Measurements from ENCODE around the gene MYO5A.

Gene MYO5A

DNA sequence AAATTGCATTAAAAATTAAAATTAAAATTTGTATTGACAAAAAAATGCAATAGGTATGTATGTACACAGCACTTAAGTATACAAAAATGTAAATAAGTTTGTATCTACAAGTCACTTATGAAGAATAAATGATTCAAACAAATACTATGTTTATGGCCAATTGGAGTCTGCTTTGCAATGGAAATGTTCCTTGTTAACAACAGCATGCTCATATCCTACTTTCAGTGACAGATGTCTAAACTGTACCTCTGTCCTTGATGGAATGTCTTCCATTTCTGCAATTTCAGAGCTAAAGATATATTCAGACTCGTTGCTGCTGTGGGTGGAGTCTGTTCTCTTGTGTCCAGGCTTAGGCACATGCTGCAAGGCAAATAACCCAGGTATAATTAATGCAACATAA lies 169.0 kb downstream of the MYO5A start:
- no peak for DNase-seq

DNA sequence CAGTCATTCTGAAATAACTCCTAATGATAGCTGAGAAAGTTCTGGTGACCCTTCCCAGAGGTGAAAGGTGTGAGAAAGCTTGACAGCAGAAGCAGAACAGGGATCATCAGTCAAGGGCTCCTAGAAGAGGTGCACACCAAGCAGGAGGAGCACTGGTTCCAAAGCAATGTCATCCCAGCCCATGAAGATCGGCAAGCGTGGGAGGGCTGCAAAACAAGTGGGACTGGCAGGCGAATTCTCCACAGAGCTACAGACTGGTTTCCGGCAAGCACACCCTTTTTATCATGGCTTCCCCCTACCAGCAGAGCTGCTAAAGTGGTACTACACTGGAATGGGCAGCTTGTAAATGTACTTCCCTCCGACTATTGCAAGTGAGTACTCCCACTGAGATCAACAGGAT lies 170.7 kb downstream of the MYO5A start:
- DNase-seq = no peak

DNA sequence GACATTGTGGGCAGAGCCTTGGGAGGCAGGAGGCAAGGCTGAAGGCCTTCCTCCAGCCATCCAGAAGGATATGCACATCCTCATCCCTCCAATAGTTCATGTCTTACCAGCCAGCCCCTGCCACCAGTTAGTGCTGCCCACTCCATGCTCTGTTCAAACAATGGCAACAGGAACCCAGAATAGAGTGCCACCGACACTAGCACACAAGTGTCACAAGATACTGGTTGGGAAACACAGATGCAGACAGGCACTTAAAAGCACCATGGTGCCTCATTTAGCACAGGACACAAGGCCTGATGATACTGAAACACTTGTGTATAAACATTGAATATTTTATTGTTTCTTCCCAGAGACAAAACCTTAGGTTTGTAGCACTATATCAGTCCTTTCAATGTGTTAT lies 176.6 kb downstream of the MYO5A start:
- DNase-seq = no peak

DNA sequence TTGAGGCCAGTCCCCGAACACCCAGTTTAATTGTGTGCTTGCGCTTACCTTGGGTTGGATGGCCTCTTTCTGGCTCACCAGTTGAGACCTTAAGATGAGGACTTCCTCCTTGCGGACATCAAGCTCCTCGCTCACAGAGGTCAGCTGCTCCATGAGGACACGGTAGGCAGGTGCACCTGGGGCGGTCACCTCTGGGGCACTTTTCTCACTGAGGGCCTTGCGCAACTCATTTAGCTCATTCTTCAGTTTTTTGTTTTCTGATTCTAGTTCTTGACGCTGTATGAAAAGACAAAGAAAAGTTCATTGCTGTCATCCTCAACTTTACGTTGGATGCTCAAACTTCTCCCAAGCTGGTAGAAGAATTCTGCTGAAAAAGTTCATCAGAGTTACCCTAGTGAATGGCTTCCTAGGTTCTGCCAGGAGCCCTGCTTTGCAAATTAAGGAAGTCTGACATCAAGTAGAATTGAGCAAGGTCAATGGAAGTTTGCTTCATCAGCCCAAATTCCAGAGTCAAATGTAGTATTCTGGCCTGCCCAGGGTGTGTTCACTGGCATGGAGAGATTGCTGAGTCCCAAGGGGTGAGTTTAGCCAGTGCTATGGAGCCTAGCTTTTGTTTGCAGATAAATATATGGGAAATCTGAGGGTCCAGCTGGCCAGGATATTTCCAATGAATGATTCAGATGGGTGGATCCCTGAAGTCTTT lies 177.3 kb downstream of the MYO5A start:
- DNase-seq = no peak

DNA sequence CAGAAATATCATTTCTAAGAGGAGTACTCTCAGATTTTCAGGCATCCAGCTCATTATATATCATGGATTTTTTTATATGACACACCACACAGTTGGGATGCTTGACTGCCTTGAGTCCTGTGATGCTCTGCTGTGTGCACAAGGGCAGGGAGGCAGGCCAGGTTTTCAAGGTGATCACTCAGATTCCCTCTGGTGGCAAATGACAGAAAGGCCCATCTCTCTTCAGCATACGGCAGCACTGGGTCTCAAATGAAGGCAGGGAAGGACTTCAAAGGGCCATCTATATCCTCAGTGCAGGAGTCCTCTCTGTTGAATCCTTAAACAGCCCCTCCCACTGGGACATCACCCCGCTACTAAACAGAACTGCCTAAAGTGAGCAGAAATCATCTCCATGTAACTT lies 178.3 kb downstream of the MYO5A start:
- no peak for DNase-seq

DNA sequence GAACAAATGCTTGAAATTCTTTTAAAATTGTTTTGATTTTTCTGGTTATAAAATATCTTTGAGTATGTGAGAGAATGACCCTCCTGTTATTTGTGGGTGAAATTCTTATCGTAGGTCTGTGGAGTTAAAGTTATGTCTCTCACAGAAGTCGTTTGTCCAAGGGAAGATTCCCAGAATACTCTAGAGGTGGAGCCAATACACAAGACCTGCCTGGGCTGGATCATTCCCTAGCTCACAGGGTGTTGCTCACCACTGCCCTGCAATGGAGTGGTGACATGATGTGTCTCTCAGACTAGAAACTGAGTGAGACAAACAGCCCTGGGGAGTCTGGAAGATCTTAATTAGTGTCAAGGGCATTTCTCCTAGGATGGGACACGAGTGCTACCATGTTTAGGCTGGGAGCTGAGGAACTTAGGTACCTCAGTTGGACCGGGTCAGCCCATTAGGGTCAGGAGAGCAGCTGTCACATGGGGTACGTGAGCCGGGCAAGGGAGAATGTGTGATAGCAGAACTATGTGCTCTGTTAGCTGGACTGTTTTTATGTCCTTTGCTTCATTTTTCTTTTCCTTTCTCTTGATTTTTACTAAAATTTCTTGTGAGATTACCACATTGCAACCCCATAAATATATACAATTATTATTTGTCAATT lies 179.5 kb downstream of the MYO5A start:
- DNase-seq = no peak

DNA sequence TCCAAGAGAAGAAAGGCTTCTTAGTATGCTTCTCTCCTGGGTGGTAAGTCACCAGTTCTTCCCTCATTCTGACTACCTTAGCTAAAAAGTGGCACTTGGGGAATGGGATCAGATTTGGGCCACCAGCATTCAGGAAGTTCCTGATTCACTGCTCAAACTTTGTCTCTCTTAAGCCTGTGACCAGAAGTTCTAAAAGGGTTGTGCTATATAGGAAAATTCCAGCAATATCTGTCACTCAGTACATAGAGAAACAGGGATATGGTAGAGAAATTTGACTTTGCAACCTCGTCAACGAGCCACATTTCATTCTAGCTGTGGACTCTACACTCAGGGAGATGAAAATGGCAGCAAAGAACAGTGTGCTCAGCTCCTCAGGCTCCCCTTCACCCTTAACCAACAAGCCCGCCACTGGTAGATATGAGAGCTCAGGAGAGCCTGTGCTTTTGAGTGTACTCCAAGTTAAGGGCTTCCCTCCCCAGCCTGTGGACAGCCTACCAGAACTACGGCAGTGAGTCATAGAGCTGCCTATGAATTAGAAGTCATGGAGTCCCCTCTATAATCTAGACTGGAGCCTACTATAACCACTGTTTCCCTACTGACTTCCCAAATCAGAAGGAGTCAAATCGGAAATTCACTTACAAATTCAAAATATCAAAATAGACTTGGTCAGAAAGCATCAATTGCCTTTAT lies 180.5 kb downstream of the MYO5A start:
- DNase-seq = no peak

DNA sequence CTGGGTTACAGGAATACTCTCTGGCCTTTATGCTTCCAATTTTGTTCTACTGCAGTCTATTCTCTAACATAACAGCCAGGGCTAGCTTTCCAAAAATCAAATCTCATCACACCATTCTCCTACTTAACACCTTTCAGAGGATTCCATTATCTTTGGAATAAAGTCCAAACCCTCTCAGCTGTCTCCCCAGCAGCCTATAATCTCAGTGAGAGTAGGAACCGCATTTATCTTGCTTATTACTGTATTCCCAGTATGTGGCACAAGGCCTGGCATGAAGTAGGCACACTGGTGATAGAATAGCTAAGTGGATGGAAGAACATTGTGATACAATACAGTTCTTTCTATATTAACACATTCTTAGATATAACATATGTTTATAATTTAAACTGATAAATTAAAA lies 184.1 kb downstream of the MYO5A start:
- DNase-seq = no peak

DNA sequence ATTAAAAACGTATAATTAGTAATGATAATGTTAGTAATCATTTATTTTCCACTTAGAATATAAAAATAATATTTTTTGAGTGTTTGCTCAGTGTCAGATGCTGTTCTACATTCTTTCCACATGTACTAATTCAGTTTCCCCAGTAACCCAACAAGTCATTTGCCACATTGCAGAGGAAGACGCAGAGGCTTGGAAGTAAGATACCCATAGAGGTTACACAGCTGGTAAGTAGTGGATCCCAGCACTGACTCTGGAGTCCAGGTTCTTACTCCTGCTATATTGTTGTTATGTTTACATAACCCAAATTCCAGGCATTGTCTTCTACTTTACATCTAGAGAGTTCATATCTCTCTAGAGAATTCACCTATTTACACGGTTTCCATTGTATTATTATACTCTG lies 184.8 kb downstream of the MYO5A start:
- DNase-seq = no peak

DNA sequence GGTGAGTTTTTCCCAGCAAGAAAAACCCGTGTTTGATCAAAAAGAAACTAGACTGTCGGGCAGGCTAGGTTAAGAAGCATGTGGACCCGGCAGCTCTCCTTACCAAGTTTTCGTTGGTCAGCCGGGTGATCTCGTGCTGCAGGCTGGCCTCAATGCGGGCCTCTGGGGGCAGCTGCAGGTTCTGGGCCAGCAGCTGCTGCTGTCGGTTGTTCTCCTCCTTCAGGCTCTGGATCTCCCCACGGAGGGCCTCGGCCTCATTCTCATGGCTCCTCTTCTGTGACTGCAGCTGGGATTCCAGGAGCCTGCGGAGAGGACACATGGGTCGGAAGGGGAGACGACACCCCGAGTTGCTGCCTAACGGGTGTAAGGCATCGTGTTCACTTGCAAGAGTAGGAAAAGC lies 188.6 kb downstream of the MYO5A start:
- no peak for DNase-seq

DNA sequence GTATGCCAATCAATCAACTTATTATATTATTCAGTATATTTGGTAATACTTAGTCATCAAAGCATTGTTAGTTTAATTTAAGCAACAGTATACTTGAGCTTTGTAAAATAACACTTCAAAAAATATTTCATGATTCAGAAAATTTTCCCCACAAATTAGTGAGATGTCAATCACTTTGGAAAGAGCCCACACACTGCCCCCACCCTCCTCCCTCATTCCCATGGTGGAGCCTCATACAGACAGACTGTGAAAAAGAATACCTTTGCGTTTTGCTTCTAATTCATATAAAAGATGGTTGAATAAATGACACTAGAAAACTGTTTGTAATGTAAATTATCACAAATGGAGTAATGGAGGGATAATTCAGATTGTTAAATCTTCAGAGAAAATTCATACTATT lies 189.8 kb downstream of the MYO5A start:
- DNase-seq = no peak

DNA sequence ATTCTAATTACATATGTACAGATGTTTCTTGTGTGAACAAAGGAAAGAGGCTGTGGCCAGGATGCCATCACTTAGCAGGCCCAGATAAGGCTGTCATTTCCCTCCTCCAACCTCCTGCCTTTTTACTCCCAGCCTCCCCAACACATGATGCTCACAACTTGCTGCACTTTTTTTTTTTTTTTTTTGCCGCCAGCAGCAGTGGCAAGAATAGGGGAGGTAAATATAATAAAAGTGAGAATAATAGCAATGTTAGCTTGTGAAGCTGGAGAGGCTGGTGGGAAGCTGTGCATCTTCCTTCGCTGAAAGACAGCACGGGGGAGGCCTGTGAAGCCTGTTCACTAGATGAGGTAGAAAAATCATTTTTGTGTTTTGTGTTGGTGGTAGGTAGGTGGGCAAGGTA lies 190.6 kb downstream of the MYO5A start:
- no peak for DNase-seq

DNA sequence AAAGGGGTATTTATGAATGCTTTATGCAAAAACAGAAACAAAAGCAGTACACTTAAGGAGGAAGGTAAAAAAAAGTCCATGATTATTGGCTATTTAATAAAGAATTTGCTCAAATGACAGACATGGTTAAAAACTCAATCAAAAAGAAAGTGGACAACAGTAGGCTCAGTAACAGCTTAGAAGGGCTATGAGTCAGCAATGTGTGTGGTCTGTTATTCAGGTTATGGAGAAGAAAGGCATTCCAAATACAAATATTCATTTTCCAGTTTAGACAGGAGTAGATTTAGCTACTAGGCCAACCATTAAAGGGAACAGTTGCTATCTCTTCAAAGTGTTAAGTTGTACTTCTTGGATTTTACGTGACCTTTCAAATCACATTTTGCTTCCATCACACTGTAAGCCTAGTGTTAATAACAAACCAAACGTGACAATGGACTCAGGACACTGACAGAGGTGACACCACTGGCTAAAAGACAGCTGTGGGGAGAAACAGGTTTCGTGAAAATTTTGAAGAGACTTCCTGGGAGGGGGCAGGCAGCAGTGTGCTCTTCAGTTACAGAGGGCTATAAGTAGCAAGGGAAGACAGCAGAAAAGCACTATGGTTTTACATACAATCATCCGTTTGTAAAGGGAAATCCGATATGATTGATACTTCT lies 191.4 kb downstream of the MYO5A start:
- DNase-seq = no peak

DNA sequence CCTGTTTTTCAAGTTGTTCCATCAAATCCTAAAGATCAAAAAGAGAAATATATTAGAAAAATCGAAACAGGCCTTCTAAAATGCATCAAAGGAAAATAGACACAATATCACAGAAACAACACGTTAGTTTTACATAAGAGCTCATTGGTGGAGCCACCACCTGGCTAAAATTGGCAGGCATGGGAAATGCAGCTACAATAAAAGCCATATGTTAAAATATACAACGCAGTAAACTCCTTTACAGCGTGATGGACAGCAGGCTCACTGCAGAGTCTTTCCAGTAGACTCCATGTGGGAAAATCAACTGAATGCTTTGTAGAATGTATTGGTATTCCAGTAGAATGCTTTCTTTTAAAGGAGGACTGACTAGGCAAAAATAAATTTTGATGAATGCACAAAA lies 192.2 kb downstream of the MYO5A start:
- DNase-seq = no peak

DNA sequence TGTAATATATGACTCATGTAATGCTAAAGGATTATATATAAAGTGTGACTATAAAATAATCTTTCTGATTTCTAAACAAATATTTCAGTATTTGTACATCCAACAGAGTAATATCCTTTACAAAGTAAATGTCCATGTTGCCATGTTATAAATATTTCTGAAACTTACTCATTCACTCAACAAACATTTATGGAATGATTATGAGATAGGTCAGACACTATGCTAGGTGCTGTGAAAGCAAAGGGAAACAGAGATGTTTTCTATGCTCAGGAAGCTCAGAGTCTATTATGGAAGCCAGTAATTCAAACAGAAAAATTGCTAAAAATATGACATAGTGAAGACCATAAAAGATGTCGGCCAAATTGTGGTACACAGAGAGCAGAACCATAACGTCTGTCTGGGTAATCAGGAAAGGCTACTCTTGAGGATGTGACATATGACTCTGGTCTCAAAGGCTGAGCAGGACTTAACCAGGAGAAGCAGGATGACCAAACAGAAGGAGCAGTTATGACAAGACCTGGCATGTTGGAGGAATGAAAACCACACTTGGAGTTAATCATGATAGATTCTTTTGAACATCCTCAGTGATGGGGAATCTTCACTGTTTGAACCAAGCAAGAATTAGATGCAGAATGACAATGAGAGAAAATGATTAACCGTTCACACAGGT lies 194.1 kb downstream of the MYO5A start:
- no peak for DNase-seq

DNA sequence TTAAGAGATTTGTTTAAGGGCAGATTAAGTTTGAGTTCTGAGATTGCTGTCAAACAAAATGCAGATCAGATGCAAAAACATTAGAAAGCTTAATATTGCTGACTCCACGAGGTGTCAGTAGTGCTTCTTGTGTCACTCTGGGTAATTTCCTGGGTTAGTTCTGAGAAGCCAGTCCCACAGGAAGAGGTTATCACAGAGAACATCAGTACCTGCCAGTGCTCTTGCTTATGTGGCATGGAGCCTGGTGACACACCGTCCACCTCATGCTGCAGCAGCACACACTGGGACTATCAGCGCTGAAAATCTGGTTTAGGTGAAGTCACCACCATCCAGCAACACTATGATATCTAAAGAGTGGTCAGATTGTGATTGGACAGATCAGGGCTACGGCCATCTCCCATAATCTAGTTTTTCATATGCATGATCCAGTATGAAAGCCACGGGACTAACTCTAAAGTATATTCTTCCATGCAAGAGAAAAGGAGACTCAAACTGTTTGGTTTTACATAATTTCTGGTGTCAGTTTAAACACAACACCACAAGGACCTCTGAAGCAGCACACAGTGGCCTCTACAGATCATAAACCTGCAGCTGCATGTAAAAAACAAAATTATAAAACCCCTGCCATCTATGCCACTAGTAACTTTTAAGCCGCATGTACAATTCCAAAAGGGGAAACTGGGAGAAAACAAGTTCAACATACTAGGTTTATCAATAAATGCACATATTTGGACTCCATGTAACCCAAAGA lies 197.0 kb downstream of the MYO5A start:
- DNase-seq = peak; percentile 37 to 41

DNA sequence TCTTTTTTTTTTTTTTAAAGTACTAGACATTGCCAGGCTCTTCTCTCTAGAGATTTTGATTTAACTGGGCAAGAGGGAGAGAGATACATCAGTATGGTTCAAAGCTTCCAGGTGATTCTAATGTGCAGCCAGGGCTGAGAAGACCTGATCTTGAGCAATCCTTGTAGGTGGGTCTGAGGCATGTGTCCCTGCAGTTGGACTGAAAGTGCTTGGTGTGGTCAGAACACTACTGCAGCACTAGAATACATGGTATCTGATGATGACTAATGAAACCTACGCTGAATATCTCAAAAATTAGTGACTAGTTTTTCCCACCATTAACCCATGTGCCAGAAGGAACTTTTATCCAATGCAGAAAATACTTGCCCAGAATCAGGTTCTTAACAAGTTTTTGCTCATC lies 198.7 kb downstream of the MYO5A start:
- no peak for DNase-seq

DNA sequence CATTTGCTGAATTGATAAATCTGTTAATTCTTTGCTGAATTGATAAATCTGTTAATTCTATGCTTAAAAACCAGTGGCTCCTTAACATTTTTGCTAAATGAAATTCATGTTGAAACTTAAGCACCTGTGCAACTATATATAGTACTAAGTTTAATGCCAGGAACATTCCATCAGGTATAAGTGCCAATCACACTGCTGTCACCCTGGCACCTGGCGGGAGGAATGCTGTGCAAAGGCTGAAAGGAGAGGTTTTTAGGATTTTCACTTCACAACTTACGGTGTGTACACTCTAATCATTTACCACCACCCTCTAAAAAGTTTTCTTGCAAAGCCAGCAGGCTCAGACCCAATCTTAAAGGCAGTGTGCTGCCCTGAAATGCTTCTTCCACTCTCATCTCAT lies 199.5 kb downstream of the MYO5A start:
- DNase-seq = no peak

DNA sequence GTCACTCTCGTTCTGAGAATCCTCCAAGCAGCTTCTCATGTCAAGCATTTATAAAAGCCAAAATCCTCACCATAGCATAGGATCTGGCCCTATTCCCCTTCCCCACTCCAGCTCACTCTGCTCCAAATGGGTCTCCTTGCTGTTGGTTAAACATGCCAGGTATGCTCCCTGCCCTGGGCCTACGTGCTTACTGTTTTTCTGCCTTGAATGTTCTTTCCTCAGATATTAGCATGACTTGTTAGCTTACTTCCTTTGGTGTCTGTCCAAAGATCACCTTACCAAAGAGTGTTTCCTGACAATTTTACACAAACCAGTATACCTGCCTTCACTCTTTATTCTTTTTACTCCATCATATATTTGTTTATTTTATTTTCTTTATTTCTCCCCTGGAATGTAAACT lies 200.0 kb downstream of the MYO5A start:
- no peak for DNase-seq

DNA sequence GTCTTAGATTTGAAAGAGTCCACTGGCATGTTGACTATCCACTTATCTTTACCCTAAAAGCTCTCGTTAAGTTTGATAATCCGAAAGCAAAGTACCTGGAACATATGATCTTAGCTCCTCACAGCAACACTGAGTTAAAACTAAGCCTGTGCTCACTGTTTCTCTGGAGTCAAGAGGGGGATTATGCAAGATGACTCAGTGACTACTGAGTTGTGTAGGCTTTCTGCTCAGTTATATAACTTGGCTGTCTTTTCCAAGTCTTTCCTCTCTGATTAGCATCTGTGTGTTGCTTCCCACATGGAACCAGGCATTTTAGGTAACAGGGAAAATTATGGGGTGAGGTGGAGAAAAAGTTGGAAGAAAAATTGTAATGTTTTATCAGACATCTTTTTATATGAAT lies 201.9 kb downstream of the MYO5A start:
- no peak for DNase-seq

DNA sequence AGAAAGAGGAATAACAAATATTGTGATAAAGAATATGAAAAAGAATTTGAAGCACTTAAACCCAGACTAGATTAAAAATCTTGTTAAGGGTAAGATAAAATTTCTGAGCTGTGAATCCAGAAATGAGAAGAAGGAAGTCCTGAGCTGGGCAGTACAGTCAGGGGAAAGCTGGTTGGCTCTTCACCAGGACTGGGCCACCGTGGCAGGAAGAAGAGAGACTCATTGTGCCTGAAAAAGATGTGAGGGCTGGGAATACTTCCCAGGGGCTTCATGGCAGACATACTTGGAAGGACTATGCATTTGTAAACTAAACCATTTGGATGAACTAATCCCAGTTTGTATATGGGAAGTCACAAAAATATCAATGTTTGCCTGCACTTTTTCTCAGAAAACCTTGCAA lies 204.6 kb downstream of the MYO5A start:
- DNase-seq = no peak

DNA sequence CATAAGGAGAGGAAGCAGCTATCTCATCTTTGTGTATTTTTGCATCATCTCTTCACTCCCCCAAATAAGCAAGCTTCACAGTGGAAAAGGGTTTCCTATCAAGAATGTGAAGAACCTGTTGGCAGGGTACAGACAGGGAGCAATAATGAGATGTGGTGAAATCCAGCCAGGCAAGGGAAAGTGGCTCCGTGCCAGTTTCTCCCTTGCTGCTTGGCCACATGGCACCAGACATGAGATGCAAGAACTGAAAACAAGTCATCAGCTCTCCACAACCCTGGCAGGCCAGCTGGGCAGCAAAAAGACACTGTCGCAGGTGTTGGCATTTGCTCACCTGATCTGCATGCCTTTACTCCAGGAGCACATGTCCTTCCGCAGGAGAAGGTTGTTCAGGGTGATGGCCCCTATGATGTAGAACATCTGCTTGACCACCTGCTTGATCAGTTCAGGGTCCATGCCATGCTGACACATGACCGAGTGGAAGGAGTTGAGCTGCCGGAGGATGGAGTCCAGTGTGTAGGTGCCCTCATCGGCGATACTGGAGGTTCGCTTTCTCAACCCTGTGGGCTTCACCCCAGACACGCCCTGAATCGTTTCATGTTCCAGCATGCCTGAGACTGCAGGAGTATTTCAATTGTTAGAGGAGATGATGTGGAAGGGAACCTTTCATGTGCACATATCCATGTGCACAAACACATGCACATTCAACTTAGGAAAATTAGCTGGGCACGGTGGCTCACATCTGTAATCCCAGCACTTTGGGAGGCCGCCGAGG lies 209.8 kb downstream of the MYO5A start:
- no peak for DNase-seq

Measured in stimulated activated CD4-positive, alpha-beta T cell treated with anti-CD3 and anti-CD28 coated beads, Interleukin-2, amount 100 ng/mL, for 24 hours (primary cell).